ENCODE results near the gene TADA2A.

Gene TADA2A

GRCh38 chr17:37365589-37365988 lies 41.1 kb upstream of the TADA2A start:
- no peak for DNase-seq (ENCODE audit: low read depth)
- TF ChIP-seq CTCF (conservative IDR thresholded peaks at IDR 0.05; ENCODE audit: low read depth, low read length) = no peak
- no peak overlapping the region for H3K4me3 ChIP-seq (ENCODE audit: low read length)

GRCh38 chr17:37368577-37368976 lies 38.1 kb upstream of the TADA2A start:
- no peak overlapping the region for H3K4me3 ChIP-seq (ENCODE audit: low read length)
- DNase-seq (ENCODE audit: low read depth) = no peak
- TF ChIP-seq CTCF (conservative IDR thresholded peaks at IDR 0.05; ENCODE audit: low read depth, low read length) = no peak

- peak; percentile 55 for DNase-seq (ENCODE audit: low read depth)
- no peak overlapping the region for H3K4me3 ChIP-seq (ENCODE audit: low read length)
- TF ChIP-seq CTCF (conservative IDR thresholded peaks at IDR 0.05; ENCODE audit: low read depth, low read length) = peak; percentile 100
Measured at GRCh38 chr17:37373530-37374159, 33.0 kb upstream of the TADA2A start.

- DNase-seq (ENCODE audit: low read depth) = no peak
- H3K4me3 ChIP-seq (ENCODE audit: low read length) = no peak within 1 kb of the TSS
- TF ChIP-seq CTCF (conservative IDR thresholded peaks at IDR 0.05; ENCODE audit: low read depth, low read length) = no peak
Measured at GRCh38 chr17:37375706-37376105, 31.0 kb upstream of the TADA2A start, which contains the start of gene C17orf78. TSS of gene C17orf78 (plus strand) at chr17:37375985. CDS start at chr17:37376093, 108 bp downstream.

- DNase-seq (ENCODE audit: low read depth) = no peak
- TF ChIP-seq CTCF (conservative IDR thresholded peaks at IDR 0.05; ENCODE audit: low read depth, low read length) = no peak
Measured at GRCh38 chr17:37382056-37382455, 24.6 kb upstream of the TADA2A start.

GRCh38 chr17:37384560-37385149 lies 22.0 kb upstream of the TADA2A start:
- no peak for DNase-seq (ENCODE audit: low read depth)
- H3K4me3 ChIP-seq (ENCODE audit: low read length) = no peak overlapping the region
- TF ChIP-seq CTCF (conservative IDR thresholded peaks at IDR 0.05; ENCODE audit: low read depth, low read length) = no peak

More at GRCh38 chr17:37382056-37382455, 24.6 kb upstream of the TADA2A start:
- H3K4me3 ChIP-seq (ENCODE audit: low read length) = no peak overlapping the region

- no peak for TF ChIP-seq CTCF (conservative IDR thresholded peaks at IDR 0.05; ENCODE audit: low read depth, low read length)
- no peak for DNase-seq (ENCODE audit: low read depth)
Measured at GRCh38 chr17:37385474-37385990, 21.2 kb upstream of the TADA2A start.

More at GRCh38 chr17:37385474-37385990, 21.2 kb upstream of the TADA2A start:
- H3K4me3 ChIP-seq (ENCODE audit: low read length) = no peak overlapping the region

All from retinal pigment epithelial cell (primary cell).